HUES48 (cell line): ENCODE data around the gene ADGRL3.
A peak's percentile ranks its signal among the peaks of the same experiment; 100 is the strongest.
"Not testable (repeated sequence)": the region's sequence is repeated elsewhere in the genome, so short reads cannot be mapped to it uniquely, and the experiment has no call there.

Experiments
- H3K27ac ChIP-seq: one replicate; pipeline ENCODE4 v1.7.0; 2013; ENCODE audit warnings: low read depth, low read length, inconsistent platforms
- H3K27me3 ChIP-seq: 2 replicates; pipeline ENCODE4 v1.6.1; 2013; ENCODE audit warnings: mild to moderate bottlenecking, low read length; ENCODE audit not compliant: control insufficient read depth, insufficient read depth
- H3K36me3 ChIP-seq: 2 replicates; pipeline ENCODE4 v1.6.1; 2013; ENCODE audit warnings: low read length; ENCODE audit not compliant: control insufficient read depth, insufficient read depth
- H3K4me1 ChIP-seq: 2 replicates; pipeline ENCODE4 v1.6.1; 2013; ENCODE audit warnings: mild to moderate bottlenecking, low read length; ENCODE audit not compliant: control insufficient read depth, insufficient read depth
- H3K4me3 ChIP-seq: 2 replicates; pipeline ENCODE4 v1.5.1; 2013; ENCODE audit warnings: mild to moderate bottlenecking, low read depth, low read length
- H3K9ac ChIP-seq: 2 replicates; pipeline ENCODE4 v1.6.1; 2013; ENCODE audit warnings: mild to moderate bottlenecking, low read depth, low read length, moderate library complexity
- H3K9me3 ChIP-seq: 2 replicates; pipeline ENCODE4 v1.6.1; 2013; ENCODE audit warnings: low read length; ENCODE audit not compliant: control insufficient read depth, insufficient read depth

The ADGRL3 gene

GRCh38 chr4:61605984-61606383 is 405.9 kb downstream of the ADGRL3 start:
- Histone ChIP-seq H3K36me3 (no peaks in the 10 kb centered on the region), H3K27ac (no peak overlapping the region), H3K9ac (no peak overlapping the region), H3K27me3 (no peaks in the 10 kb centered on the region), H3K4me3 (no peak overlapping the region), H3K9me3 (no peaks in the 10 kb centered on the region), H3K4me1 (0 out of 2 replicates have a peak, but pooled peaks cover 8% of the 10 kb centered on the region)

- H3K36me3 ChIP-seq, result no peaks in the 10 kb centered on the region
- no peaks in the 10 kb centered on the region for H3K27me3 ChIP-seq
- H3K9me3 ChIP-seq, result no peaks in the 10 kb centered on the region
- H3K27ac ChIP-seq, result no peak overlapping the region
- no peaks in the 10 kb centered on the region for H3K4me1 ChIP-seq
- no peak overlapping the region for H3K4me3 ChIP-seq
- H3K9ac ChIP-seq, result no peak overlapping the region
These were observed 414.1 kb downstream of the ADGRL3 start for GRCh38 chr4:61614231-61614630.

- Histone ChIP-seq H3K9me3 (no peaks in the 10 kb centered on the region), H3K9ac (no peak overlapping the region), H3K4me1 (no peaks in the 10 kb centered on the region), H3K27ac (no peak overlapping the region), H3K4me3 (no peak overlapping the region), H3K36me3 (no peaks in the 10 kb centered on the region), H3K27me3 (no peaks in the 10 kb centered on the region)
These were observed 419.4 kb downstream of the ADGRL3 start for GRCh38 chr4:61619528-61619927.

- Histone ChIP-seq H3K36me3 (no peaks in the 10 kb centered on the region), H3K27ac (no peak overlapping the region), H3K4me3 (no peak overlapping the region), H3K9me3 (no peaks in the 10 kb centered on the region), H3K4me1 (no peaks in the 10 kb centered on the region), H3K9ac (no peak overlapping the region), H3K27me3 (no peaks in the 10 kb centered on the region)
These were observed 428.2 kb downstream of the ADGRL3 start for GRCh38 chr4:61628282-61628681.

- H3K4me1 ChIP-seq, result no peaks in the 10 kb centered on the region
- no peak overlapping the region for H3K27ac ChIP-seq
- no peaks in the 10 kb centered on the region for H3K9me3 ChIP-seq
- H3K9ac ChIP-seq, result no peak overlapping the region
- no peak overlapping the region for H3K4me3 ChIP-seq
- H3K27me3 ChIP-seq, result no peaks in the 10 kb centered on the region
- H3K36me3 ChIP-seq, result no peaks in the 10 kb centered on the region
These were observed 428.6 kb downstream of the ADGRL3 start for GRCh38 chr4:61628727-61629126.

- no peaks in the 10 kb centered on the region for H3K36me3 ChIP-seq
- no peak overlapping the region for H3K9ac ChIP-seq
- no peak overlapping the region for H3K27ac ChIP-seq
- H3K27me3 ChIP-seq, result no peaks in the 10 kb centered on the region
- no peaks in the 10 kb centered on the region for H3K4me1 ChIP-seq
- no peaks in the 10 kb centered on the region for H3K9me3 ChIP-seq
- no peak overlapping the region for H3K4me3 ChIP-seq
These were observed 430.4 kb downstream of the ADGRL3 start for GRCh38 chr4:61630548-61630947.

- H3K4me1 ChIP-seq, result no peaks in the 10 kb centered on the region
- H3K36me3 ChIP-seq, result no peaks in the 10 kb centered on the region
- no peaks in the 10 kb centered on the region for H3K9me3 ChIP-seq
- H3K9ac ChIP-seq, result no peak overlapping the region
- no peaks in the 10 kb centered on the region for H3K27me3 ChIP-seq
- H3K4me3 ChIP-seq, result no peak overlapping the region
- no peak overlapping the region for H3K27ac ChIP-seq
These were observed 438.5 kb downstream of the ADGRL3 start for GRCh38 chr4:61638591-61638990.

- H3K9me3 ChIP-seq, H3K36me3 ChIP-seq, H3K4me1 ChIP-seq, H3K27ac ChIP-seq, H3K27me3 ChIP-seq, H3K9ac ChIP-seq: not testable (repeated sequence)
- peak overlapping the region; percentile 21; the same call in 1 of the 2 replicates for H3K4me3 ChIP-seq
These were observed 446.7 kb downstream of the ADGRL3 start for GRCh38 chr4:61646746-61647350.

- Histone ChIP-seq H3K27me3 (no peaks in the 10 kb centered on the region), H3K4me1 (peaks cover 11% of the 10 kb centered on the region; the same call in 1 of the 2 replicates), H3K27ac (no peak overlapping the region), H3K36me3 (no peaks in the 10 kb centered on the region), H3K9me3 (no peaks in the 10 kb centered on the region), H3K9ac (no peak overlapping the region), H3K4me3 (no peak overlapping the region)
These were observed 448.1 kb downstream of the ADGRL3 start for GRCh38 chr4:61648264-61648663.

GRCh38 chr4:61657016-61657415 is 456.9 kb downstream of the ADGRL3 start:
- no peaks in the 10 kb centered on the region for H3K36me3 ChIP-seq
- H3K4me1 ChIP-seq, result peaks cover 3% of the 10 kb centered on the region; the same call in 1 of the 2 replicates
- H3K27me3 ChIP-seq, result no peaks in the 10 kb centered on the region
- no peaks in the 10 kb centered on the region for H3K9me3 ChIP-seq
- no peak overlapping the region for H3K27ac ChIP-seq
- H3K4me3 ChIP-seq, result no peak overlapping the region
- H3K9ac ChIP-seq, result no peak overlapping the region

- Histone ChIP-seq H3K36me3 (no peaks in the 10 kb centered on the region), H3K27ac (no peak overlapping the region), H3K4me3 (no peak overlapping the region), H3K4me1 (no peaks in the 10 kb centered on the region), H3K9ac (no peak overlapping the region), H3K27me3 (no peaks in the 10 kb centered on the region), H3K9me3 (peaks cover 14% of the 10 kb centered on the region)
These were observed 461.8 kb downstream of the ADGRL3 start for GRCh38 chr4:61661960-61662359.
